Measurements from ENCODE around the gene DIAPH1.

The DIAPH1 gene

GRCh38 chr5:141654298-141654697 lies 35.5 kb upstream of the DIAPH1 start:
- H3K36me3 ChIP-seq (ENCODE audit: control insufficient read depth, insufficient read depth, low read length): peaks cover 6% of the 10 kb centered on the region

GRCh38 chr5:141651728-141652105 lies 32.9 kb upstream of the DIAPH1 start:
- WGBS, 2 experiments: 62 to 73% methylated on average over 9 of the region's 9 CpGs
- H3K27ac ChIP-seq (ENCODE audit: insufficient read depth, low read depth, low read length, poor library complexity, severe bottlenecking): no peak overlapping the region
- no peaks in the 10 kb centered on the region for H3K9me3 ChIP-seq (ENCODE audit: control insufficient read depth, low read length)
- peak overlapping the region; percentile 58 for H3K4me3 ChIP-seq (ENCODE audit: insufficient read depth, low read depth, low read length)
- H3K27me3 ChIP-seq (ENCODE audit: control insufficient read depth, insufficient read depth, low read length, poor library complexity, severe bottlenecking): peaks cover 16% of the 10 kb centered on the region
- H3K4me1 ChIP-seq (ENCODE audit: control insufficient read depth, insufficient read depth, low read length): no peaks in the 10 kb centered on the region
- peaks cover 6% of the 10 kb centered on the region for H3K36me3 ChIP-seq (ENCODE audit: control insufficient read depth, insufficient read depth, low read length)

More at GRCh38 chr5:141654298-141654697, 35.5 kb upstream of the DIAPH1 start:
- 88 to 100% methylated on average over 1 to 2 of the region's 2 CpGs for WGBS, 2 experiments
- H3K4me1 ChIP-seq (ENCODE audit: control insufficient read depth, insufficient read depth, low read length): no peaks in the 10 kb centered on the region
- H3K9me3 ChIP-seq (ENCODE audit: control insufficient read depth, low read length): no peaks in the 10 kb centered on the region
- H3K27ac ChIP-seq (ENCODE audit: insufficient read depth, low read depth, low read length, poor library complexity, severe bottlenecking): no peak overlapping the region
- H3K27me3 ChIP-seq (ENCODE audit: control insufficient read depth, insufficient read depth, low read length, poor library complexity, severe bottlenecking): peaks cover 16% of the 10 kb centered on the region
- no peak overlapping the region for H3K4me3 ChIP-seq (ENCODE audit: insufficient read depth, low read depth, low read length)

- 3% methylated on average over 49 to 50 of the region's 50 CpGs for WGBS, 2 experiments
- Histone ChIP-seq H3K4me3 (ENCODE audit: insufficient read depth, low read depth, low read length) (peak within 1 kb of the TSS; percentile 58), H3K9me3 (ENCODE audit: control insufficient read depth, low read length) (no peaks in the 10 kb centered on the region), H3K4me1 (ENCODE audit: control insufficient read depth, insufficient read depth, low read length) (no peaks in the 10 kb centered on the region), H3K27ac (ENCODE audit: insufficient read depth, low read depth, low read length, poor library complexity, severe bottlenecking) (no peak within 1 kb of the TSS), H3K36me3 (ENCODE audit: control insufficient read depth, insufficient read depth, low read length) (peaks cover 2% of the 10 kb centered on the region), H3K27me3 (ENCODE audit: control insufficient read depth, insufficient read depth, low read length, poor library complexity, severe bottlenecking) (peaks cover 16% of the 10 kb centered on the region)
These were observed 32.3 kb upstream of the DIAPH1 start, which contains the start of gene FCHSD1 for GRCh38 chr5:141650851-141651727. TSS of gene FCHSD1 (minus strand) at chr5:141651418. CDS start at chr5:141651368, 50 bp downstream.

- no peaks in the 10 kb centered on the region for H3K9me3 ChIP-seq (ENCODE audit: control insufficient read depth, low read length)
- no peaks in the 10 kb centered on the region for H3K4me1 ChIP-seq (ENCODE audit: control insufficient read depth, insufficient read depth, low read length)
- H3K36me3 ChIP-seq (ENCODE audit: control insufficient read depth, insufficient read depth, low read length): no peaks in the 10 kb centered on the region
- peaks cover 16% of the 10 kb centered on the region for H3K27me3 ChIP-seq (ENCODE audit: control insufficient read depth, insufficient read depth, low read length, poor library complexity, severe bottlenecking)
- no peak overlapping the region for H3K4me3 ChIP-seq (ENCODE audit: insufficient read depth, low read depth, low read length)
- no peak overlapping the region for H3K27ac ChIP-seq (ENCODE audit: insufficient read depth, low read depth, low read length, poor library complexity, severe bottlenecking)
These were observed 31.2 kb upstream of the DIAPH1 start for GRCh38 chr5:141649972-141650371.

GRCh38 chr5:141649056-141649688 lies 30.4 kb upstream of the DIAPH1 start:
- Histone ChIP-seq H3K9me3 (ENCODE audit: control insufficient read depth, low read length) (no peaks in the 10 kb centered on the region), H3K4me1 (ENCODE audit: control insufficient read depth, insufficient read depth, low read length) (no peaks in the 10 kb centered on the region), H3K4me3 (ENCODE audit: insufficient read depth, low read depth, low read length) (no peak overlapping the region), H3K27me3 (ENCODE audit: control insufficient read depth, insufficient read depth, low read length, poor library complexity, severe bottlenecking) (peaks cover 16% of the 10 kb centered on the region), H3K36me3 (ENCODE audit: control insufficient read depth, insufficient read depth, low read length) (no peaks in the 10 kb centered on the region), H3K27ac (ENCODE audit: insufficient read depth, low read depth, low read length, poor library complexity, severe bottlenecking) (no peak overlapping the region)
- WGBS, 2 experiments: 92% methylated on average over 17 of the region's 17 CpGs

GRCh38 chr5:141647851-141648250 lies 29.1 kb upstream of the DIAPH1 start:
- Histone ChIP-seq H3K27ac (ENCODE audit: insufficient read depth, low read depth, low read length, poor library complexity, severe bottlenecking) (no peak overlapping the region), H3K4me3 (ENCODE audit: insufficient read depth, low read depth, low read length) (no peak overlapping the region), H3K4me1 (ENCODE audit: control insufficient read depth, insufficient read depth, low read length) (no peaks in the 10 kb centered on the region), H3K36me3 (ENCODE audit: control insufficient read depth, insufficient read depth, low read length) (no peaks in the 10 kb centered on the region), H3K9me3 (ENCODE audit: control insufficient read depth, low read length) (no peaks in the 10 kb centered on the region), H3K27me3 (ENCODE audit: control insufficient read depth, insufficient read depth, low read length, poor library complexity, severe bottlenecking) (peaks cover 16% of the 10 kb centered on the region)
- 83 to 85% methylated on average over 3 of the region's 3 CpGs for WGBS, 2 experiments

- Histone ChIP-seq H3K27ac (ENCODE audit: insufficient read depth, low read depth, low read length, poor library complexity, severe bottlenecking) (no peak overlapping the region), H3K27me3 (ENCODE audit: control insufficient read depth, insufficient read depth, low read length, poor library complexity, severe bottlenecking) (peaks cover 13% of the 10 kb centered on the region), H3K36me3 (ENCODE audit: control insufficient read depth, insufficient read depth, low read length) (no peaks in the 10 kb centered on the region), H3K9me3 (ENCODE audit: control insufficient read depth, low read length) (no peaks in the 10 kb centered on the region), H3K4me3 (ENCODE audit: insufficient read depth, low read depth, low read length) (no peak overlapping the region), H3K4me1 (ENCODE audit: control insufficient read depth, insufficient read depth, low read length) (no peaks in the 10 kb centered on the region)
- 87 to 90% methylated on average over 4 to 5 of the region's 5 CpGs for WGBS, 2 experiments
These were observed 28.4 kb upstream of the DIAPH1 start for GRCh38 chr5:141647242-141647641.

- Histone ChIP-seq H3K4me1 (ENCODE audit: control insufficient read depth, insufficient read depth, low read length) (no peaks in the 10 kb centered on the region), H3K4me3 (ENCODE audit: insufficient read depth, low read depth, low read length) (no peak overlapping the region), H3K36me3 (ENCODE audit: control insufficient read depth, insufficient read depth, low read length) (no peaks in the 10 kb centered on the region), H3K9me3 (ENCODE audit: control insufficient read depth, low read length) (no peaks in the 10 kb centered on the region), H3K27ac (ENCODE audit: insufficient read depth, low read depth, low read length, poor library complexity, severe bottlenecking) (no peak overlapping the region), H3K27me3 (ENCODE audit: control insufficient read depth, insufficient read depth, low read length, poor library complexity, severe bottlenecking) (peaks cover 5% of the 10 kb centered on the region)
- 88 to 95% methylated on average over 6 of the region's 6 CpGs for WGBS, 2 experiments
These were observed 27.2 kb upstream of the DIAPH1 start for GRCh38 chr5:141646026-141646425.

- H3K27me3 ChIP-seq (ENCODE audit: control insufficient read depth, insufficient read depth, low read length, poor library complexity, severe bottlenecking): peaks cover 21% of the 10 kb centered on the region
- H3K9me3 ChIP-seq (ENCODE audit: control insufficient read depth, low read length): no peaks in the 10 kb centered on the region
- no peaks in the 10 kb centered on the region for H3K36me3 ChIP-seq (ENCODE audit: control insufficient read depth, insufficient read depth, low read length)
- no peak overlapping the region for H3K4me3 ChIP-seq (ENCODE audit: insufficient read depth, low read depth, low read length)
- 88 to 96% methylated on average over 2 of the region's 2 CpGs for WGBS, 2 experiments
- H3K27ac ChIP-seq (ENCODE audit: insufficient read depth, low read depth, low read length, poor library complexity, severe bottlenecking): no peak overlapping the region
- H3K4me1 ChIP-seq (ENCODE audit: control insufficient read depth, insufficient read depth, low read length): no peaks in the 10 kb centered on the region
These were observed 23.0 kb upstream of the DIAPH1 start for GRCh38 chr5:141641634-141642267.

- WGBS, 2 experiments: 91 to 92% methylated on average over 9 of the region's 9 CpGs
- Histone ChIP-seq H3K4me1 (ENCODE audit: control insufficient read depth, insufficient read depth, low read length) (peaks cover 1% of the 10 kb centered on the region), H3K4me3 (ENCODE audit: insufficient read depth, low read depth, low read length) (no peak overlapping the region), H3K9me3 (ENCODE audit: control insufficient read depth, low read length) (no peaks in the 10 kb centered on the region), H3K36me3 (ENCODE audit: control insufficient read depth, insufficient read depth, low read length) (no peaks in the 10 kb centered on the region), H3K27ac (ENCODE audit: insufficient read depth, low read depth, low read length, poor library complexity, severe bottlenecking) (no peak overlapping the region), H3K27me3 (ENCODE audit: control insufficient read depth, insufficient read depth, low read length, poor library complexity, severe bottlenecking) (peaks cover 21% of the 10 kb centered on the region)
These were observed 21.9 kb upstream of the DIAPH1 start for GRCh38 chr5:141640698-141641097.

Measured in ectodermal cell (in vitro differentiated cells).